Left ventricle myocardium inferior (tissue), 1 donor: ENCODE data around the gene FAT4. TPM values are rescaled to one million over a fixed set of nuclear protein-coding genes. Genes with fewer than 3 reads are reported as not detected.

Experiments used
- DNase-seq: peaks from one replicate; pipeline ENCODE4 v3.0.0-alpha.2; 2020
- H3K27ac ChIP-seq: fragments of 200-600 bp; replicated peaks from 2 replicates; pipeline ENCODE4 v1.8.0; 2021
- H3K27me3 ChIP-seq: fragments of 200-600 bp; 2 replicates; pipeline ENCODE4 v1.8.0; 2021; ENCODE audit warnings: low read depth
- H3K36me3 ChIP-seq: fragments of 200-600 bp; 2 replicates; pipeline ENCODE4 v1.8.0; 2021
- H3K4me1 ChIP-seq: fragments of 200-600 bp; 2 replicates; pipeline ENCODE4 v1.8.0; 2021
- H3K4me3 ChIP-seq: fragments of 200-600 bp; 2 replicates; pipeline ENCODE4 v1.8.0; 2021; ENCODE audit warnings: mild to moderate bottlenecking, moderate library complexity
- H3K9me3 ChIP-seq: fragments of 200-600 bp; replicated peaks from 2 replicates; pipeline ENCODE4 v1.8.0; 2021
- intact Hi-C: fragments of 100-400 bp; cut with micrococcal nuclease; formaldehyde crosslinking; loops from one replicate; pipeline ENCODE4 v1.11.0; 2022
- total RNA-seq: library from RNA; stranded (reverse); fragmentation: NEBNext Ultra II Directional; extraction: Animal tissue kit (Norgen Biotek cat#: 25700); gene quantifications from one replicate; pipeline ENCODE4 v1.2.1, GENCODE V29; 2021
- TF ChIP-seq, protein P1 (sequence below): fragments of 200-600 bp; IDR thresholded peaks from 2 replicates; pipeline ENCODE4 v1.8.0; 2021; ENCODE audit warnings: antibody characterized with exemption, mild to moderate bottlenecking, borderline replicate concordance
- donor health status: DM: no; HTN: yes; CAD: no; lungs with severe emphysema.

FAT4 gene
- total RNA-seq, 1 donor from 2014 or later: 6.7 TPM

GRCh38 chr4:125319311-125319710 lies 4.6 kb downstream of the FAT4 start:
- TF ChIP-seq, protein P1, sequence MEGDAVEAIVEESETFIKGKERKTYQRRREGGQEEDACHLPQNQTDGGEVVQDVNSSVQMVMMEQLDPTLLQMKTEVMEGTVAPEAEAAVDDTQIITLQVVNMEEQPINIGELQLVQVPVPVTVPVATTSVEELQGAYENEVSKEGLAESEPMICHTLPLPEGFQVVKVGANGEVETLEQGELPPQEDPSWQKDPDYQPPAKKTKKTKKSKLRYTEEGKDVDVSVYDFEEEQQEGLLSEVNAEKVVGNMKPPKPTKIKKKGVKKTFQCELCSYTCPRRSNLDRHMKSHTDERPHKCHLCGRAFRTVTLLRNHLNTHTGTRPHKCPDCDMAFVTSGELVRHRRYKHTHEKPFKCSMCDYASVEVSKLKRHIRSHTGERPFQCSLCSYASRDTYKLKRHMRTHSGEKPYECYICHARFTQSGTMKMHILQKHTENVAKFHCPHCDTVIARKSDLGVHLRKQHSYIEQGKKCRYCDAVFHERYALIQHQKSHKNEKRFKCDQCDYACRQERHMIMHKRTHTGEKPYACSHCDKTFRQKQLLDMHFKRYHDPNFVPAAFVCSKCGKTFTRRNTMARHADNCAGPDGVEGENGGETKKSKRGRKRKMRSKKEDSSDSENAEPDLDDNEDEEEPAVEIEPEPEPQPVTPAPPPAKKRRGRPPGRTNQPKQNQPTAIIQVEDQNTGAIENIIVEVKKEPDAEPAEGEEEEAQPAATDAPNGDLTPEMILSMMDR: no peak
- no peaks in the 10 kb centered on the region for H3K27me3 ChIP-seq
- peak overlapping the region; percentile 94 for H3K4me3 ChIP-seq
- intact Hi-C loops: no loop called here
- no peak overlapping the region for H3K27ac ChIP-seq
- no peak for DNase-seq
- peaks cover 9% of the 10 kb centered on the region for H3K36me3 ChIP-seq
- peaks cover 91% of the 10 kb centered on the region for H3K4me1 ChIP-seq
- no peaks in the 10 kb centered on the region for H3K9me3 ChIP-seq

DNA sequence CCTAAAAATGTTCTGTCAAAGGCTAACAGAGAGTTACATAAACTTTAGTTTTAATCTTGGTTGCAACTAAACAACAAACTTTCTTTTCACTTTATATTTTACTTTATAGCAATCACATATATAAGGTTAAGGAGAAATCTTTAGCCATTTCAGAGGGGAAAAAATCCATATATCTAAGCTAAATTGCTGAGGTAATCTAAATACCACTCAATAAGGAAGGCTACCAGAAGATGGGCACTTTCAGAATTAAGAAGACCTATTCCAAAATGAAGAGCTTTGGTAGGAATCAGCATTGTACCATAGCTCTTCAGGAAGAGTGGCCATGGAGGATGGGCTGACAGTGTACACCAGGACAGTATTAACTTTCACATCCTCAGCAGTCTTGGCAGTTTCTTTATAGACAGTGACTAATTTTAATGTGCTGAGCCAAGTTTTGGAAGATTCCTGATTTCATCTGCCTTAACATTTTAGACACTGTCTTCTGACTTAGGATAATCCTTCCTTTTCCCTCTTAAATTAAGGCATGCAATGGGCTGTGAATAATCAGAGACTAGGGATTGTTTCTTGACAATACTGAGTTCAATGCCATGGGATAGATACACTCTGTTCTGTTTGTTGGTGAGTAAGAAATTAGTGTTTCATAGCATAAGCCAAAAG lies 7.1 kb downstream of the FAT4 start:
- TF ChIP-seq, protein P1: no peak
- peaks cover 84% of the 10 kb centered on the region for H3K4me1 ChIP-seq
- H3K27me3 ChIP-seq: no peaks in the 10 kb centered on the region
- H3K9me3 ChIP-seq: no peaks in the 10 kb centered on the region
- intact Hi-C loops: no loop called here
- DNase-seq: no peak
- H3K36me3 ChIP-seq: peaks cover 9% of the 10 kb centered on the region
- peak overlapping the region; percentile 53 for H3K4me3 ChIP-seq
- H3K27ac ChIP-seq: peak overlapping the region; percentile 63

GRCh38 chr4:125322366-125322730 lies 7.6 kb downstream of the FAT4 start:
- Histone ChIP-seq H3K36me3 (peaks cover 9% of the 10 kb centered on the region), H3K4me3 (peak overlapping the region; percentile 53), H3K4me1 (peaks cover 79% of the 10 kb centered on the region), H3K27ac (peak overlapping the region; percentile 63), H3K9me3 (no peaks in the 10 kb centered on the region), H3K27me3 (no peaks in the 10 kb centered on the region)
- no peak for DNase-seq
- TF ChIP-seq, protein P1: no peak
- intact Hi-C loops: no loop called here

- Histone ChIP-seq H3K36me3 (peaks cover 9% of the 10 kb centered on the region), H3K4me1 (peaks cover 66% of the 10 kb centered on the region)
These were observed 8.9 kb downstream of the FAT4 start for GRCh38 chr4:125323654-125324053.

DNA sequence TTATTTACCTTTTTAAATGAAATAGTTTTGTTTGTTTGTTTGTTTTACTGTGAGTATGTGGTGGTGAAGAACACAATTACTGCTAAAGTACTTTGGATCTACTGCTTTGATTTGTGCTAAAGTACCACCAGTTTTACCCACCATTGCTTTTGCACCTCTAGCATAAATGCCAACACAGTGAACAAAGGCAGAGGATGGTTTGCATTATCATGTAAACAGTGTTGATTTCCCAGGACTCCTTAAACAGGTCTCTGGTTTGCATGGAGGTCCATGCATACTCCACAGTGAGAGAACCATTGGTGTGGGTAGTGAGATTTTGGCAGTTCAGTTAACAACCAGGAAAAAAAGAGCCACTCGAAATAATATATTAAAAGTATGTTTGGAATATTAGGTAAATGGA lies 11.0 kb downstream of the FAT4 start:
- Histone ChIP-seq H3K4me1 (peaks cover 50% of the 10 kb centered on the region), H3K27ac (no peak overlapping the region), H3K9me3 (no peaks in the 10 kb centered on the region), H3K36me3 (no peaks in the 10 kb centered on the region), H3K4me3 (no peak overlapping the region), H3K27me3 (no peaks in the 10 kb centered on the region)
- intact Hi-C loops: no loop called here
- no peak for DNase-seq
- TF ChIP-seq, protein P1: no peak

More at GRCh38 chr4:125323654-125324053, 8.9 kb downstream of the FAT4 start:
- H3K4me3 ChIP-seq: peak overlapping the region; percentile 53
- no peaks in the 10 kb centered on the region for H3K27me3 ChIP-seq
- H3K27ac ChIP-seq: peak overlapping the region; percentile 63
- no peak for DNase-seq
- no peaks in the 10 kb centered on the region for H3K9me3 ChIP-seq
- intact Hi-C loops: no loop called here
- TF ChIP-seq, protein P1: no peak
